ENCODE data around the gene SEMA5B. TPM values are rescaled to one million over a fixed set of nuclear protein-coding genes. Genes with fewer than 3 reads are reported as not detected.

Gene SEMA5B
- total RNA-seq, 1 donor from 2014 or later: 61.1 TPM

DNA sequence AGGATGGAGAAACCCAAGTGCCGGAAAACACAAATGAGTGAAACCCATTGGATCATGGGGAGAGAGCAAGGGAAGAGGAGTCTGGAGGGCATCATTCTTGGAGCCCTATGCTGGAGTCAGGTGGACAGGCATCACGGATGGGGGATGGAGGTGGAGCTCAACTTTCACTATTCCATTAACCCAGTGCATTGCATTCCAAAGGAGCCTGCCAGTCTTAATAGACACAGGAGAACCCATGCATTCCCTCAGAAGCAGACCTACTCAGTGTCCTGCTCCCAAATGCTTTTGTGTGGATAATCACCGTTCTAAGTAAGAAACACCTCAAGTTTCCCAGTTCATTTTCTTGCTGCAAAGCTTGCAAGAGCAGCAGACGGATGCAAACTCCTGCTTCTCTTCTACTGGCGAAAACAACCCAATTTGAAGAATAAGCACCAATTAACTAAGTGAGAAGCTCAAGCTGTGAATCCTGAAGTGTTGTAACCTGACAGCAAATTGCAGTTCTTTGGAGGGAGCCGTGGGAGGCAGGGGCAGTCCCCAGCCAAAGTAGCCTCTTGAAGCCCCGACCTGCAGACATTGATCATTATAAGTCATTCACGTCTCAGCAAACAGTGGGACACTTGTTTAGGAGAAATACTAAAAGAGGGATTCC, 25.3 kb downstream of the SEMA5B start:
- DNase-seq: no peak
- Mint-ChIP-seq H3K4me1 (ENCODE audit: low read depth, unreplicated experiment) (peaks cover 25% of the 10 kb centered on the region), H3K27ac (ENCODE audit: unreplicated experiment) (no peak overlapping the region), H3K4me3 (ENCODE audit: unreplicated experiment) (no peak overlapping the region), H3K9me3 (ENCODE audit: unreplicated experiment) (peaks cover 9% of the 10 kb centered on the region), H3K27me3 (ENCODE audit: unreplicated experiment) (peaks cover 7% of the 10 kb centered on the region), H3K36me3 (ENCODE audit: unreplicated experiment) (no peaks in the 10 kb centered on the region)
- TF ChIP-seq, protein P1, sequence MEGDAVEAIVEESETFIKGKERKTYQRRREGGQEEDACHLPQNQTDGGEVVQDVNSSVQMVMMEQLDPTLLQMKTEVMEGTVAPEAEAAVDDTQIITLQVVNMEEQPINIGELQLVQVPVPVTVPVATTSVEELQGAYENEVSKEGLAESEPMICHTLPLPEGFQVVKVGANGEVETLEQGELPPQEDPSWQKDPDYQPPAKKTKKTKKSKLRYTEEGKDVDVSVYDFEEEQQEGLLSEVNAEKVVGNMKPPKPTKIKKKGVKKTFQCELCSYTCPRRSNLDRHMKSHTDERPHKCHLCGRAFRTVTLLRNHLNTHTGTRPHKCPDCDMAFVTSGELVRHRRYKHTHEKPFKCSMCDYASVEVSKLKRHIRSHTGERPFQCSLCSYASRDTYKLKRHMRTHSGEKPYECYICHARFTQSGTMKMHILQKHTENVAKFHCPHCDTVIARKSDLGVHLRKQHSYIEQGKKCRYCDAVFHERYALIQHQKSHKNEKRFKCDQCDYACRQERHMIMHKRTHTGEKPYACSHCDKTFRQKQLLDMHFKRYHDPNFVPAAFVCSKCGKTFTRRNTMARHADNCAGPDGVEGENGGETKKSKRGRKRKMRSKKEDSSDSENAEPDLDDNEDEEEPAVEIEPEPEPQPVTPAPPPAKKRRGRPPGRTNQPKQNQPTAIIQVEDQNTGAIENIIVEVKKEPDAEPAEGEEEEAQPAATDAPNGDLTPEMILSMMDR (IDR thresholded peaks at IDR 0.05; ENCODE audit: partially characterized antibody, unreplicated experiment): no peak

DNA sequence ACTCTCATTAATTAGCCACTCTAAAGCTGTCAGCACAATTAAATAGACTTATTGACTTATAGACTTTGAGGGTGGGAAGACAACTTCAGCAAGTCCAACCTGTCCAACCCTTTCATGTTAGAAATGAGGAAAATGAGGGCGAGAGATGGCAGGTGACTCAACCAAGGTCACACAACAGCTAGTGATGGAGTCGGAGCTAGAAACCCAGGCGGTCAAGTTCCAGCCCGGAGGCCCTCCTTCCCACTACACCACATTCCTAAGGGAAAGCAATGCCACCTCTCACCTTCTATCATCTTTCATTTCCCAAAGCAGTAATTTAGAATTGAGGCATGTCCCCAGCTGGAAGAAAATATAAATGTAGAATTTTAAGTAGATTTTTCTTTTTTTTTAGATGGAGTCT, 28.7 kb downstream of the SEMA5B start:
- peaks cover 15% of the 10 kb centered on the region for H3K9me3 Mint-ChIP-seq (ENCODE audit: unreplicated experiment)
- no peak overlapping the region for H3K27ac Mint-ChIP-seq (ENCODE audit: unreplicated experiment)
- H3K4me3 Mint-ChIP-seq (ENCODE audit: unreplicated experiment): no peak overlapping the region
- TF ChIP-seq, protein P1 (IDR thresholded peaks at IDR 0.05; ENCODE audit: partially characterized antibody, unreplicated experiment): no peak
- H3K36me3 Mint-ChIP-seq (ENCODE audit: unreplicated experiment): no peaks in the 10 kb centered on the region
- peaks cover 16% of the 10 kb centered on the region for H3K27me3 Mint-ChIP-seq (ENCODE audit: unreplicated experiment)
- peaks cover 32% of the 10 kb centered on the region for H3K4me1 Mint-ChIP-seq (ENCODE audit: low read depth, unreplicated experiment)
- no peak for DNase-seq

DNA sequence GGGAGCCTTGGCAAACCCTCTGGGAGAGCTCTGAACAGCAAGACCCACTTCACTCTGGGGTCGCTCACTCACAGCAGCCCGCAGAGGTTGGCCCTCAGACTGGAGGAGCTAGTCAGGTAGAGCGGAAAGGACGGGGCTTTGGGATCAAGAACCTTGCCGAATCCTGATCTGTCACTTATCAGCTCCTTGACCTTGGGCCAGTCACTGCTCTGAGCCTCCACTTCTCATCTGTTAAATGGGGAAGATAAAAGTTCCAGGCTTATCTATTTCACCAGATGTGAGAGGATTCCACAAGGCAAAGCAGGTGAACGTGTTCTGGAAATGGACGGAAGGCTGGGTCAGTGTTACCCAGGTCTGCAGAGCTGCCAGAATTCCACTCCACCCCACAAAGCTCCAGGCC, 29.4 kb downstream of the SEMA5B start:
- Mint-ChIP-seq H3K27ac (ENCODE audit: unreplicated experiment) (no peak overlapping the region), H3K36me3 (ENCODE audit: unreplicated experiment) (no peaks in the 10 kb centered on the region), H3K9me3 (ENCODE audit: unreplicated experiment) (peaks cover 15% of the 10 kb centered on the region), H3K27me3 (ENCODE audit: unreplicated experiment) (peaks cover 16% of the 10 kb centered on the region), H3K4me1 (ENCODE audit: low read depth, unreplicated experiment) (peaks cover 36% of the 10 kb centered on the region), H3K4me3 (ENCODE audit: unreplicated experiment) (peak overlapping the region; percentile 30)
- TF ChIP-seq, protein P1 (IDR thresholded peaks at IDR 0.05; ENCODE audit: partially characterized antibody, unreplicated experiment): no peak
- no peak for DNase-seq

DNA sequence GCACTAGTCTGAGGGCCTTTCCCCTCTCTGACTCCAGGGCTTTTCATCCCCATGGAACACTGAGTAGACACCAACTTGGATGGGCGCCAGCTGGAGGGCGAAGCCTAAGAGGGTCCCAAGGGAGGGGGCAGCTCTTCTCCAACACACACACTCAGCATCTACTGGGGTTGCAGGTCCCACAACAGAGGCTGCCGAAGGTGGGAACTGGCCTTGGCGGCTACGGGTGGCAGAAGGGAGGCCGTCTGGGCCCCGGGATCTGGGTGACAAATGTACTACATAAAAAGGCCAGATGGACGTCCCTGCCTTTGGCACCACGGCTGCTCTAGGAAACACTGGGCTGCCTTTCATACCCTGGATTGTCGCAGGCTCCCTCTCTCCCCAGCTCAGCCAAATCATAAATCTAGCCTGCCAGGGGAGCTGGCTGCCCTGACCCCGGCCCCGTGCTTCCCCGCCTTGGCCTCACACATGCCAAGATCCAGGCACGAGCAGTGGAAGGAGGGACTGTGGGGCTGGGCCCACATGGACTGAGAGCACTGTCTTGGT, 31.5 kb downstream of the SEMA5B start:
- no peak for DNase-seq
- no peaks in the 10 kb centered on the region for H3K36me3 Mint-ChIP-seq (ENCODE audit: unreplicated experiment)
- H3K4me1 Mint-ChIP-seq (ENCODE audit: low read depth, unreplicated experiment): peaks cover 51% of the 10 kb centered on the region
- TF ChIP-seq, protein P1 (IDR thresholded peaks at IDR 0.05; ENCODE audit: partially characterized antibody, unreplicated experiment): no peak
- H3K27me3 Mint-ChIP-seq (ENCODE audit: unreplicated experiment): peaks cover 19% of the 10 kb centered on the region
- no peak overlapping the region for H3K27ac Mint-ChIP-seq (ENCODE audit: unreplicated experiment)
- H3K4me3 Mint-ChIP-seq (ENCODE audit: unreplicated experiment): no peak overlapping the region
- peaks cover 21% of the 10 kb centered on the region for H3K9me3 Mint-ChIP-seq (ENCODE audit: unreplicated experiment)

DNA sequence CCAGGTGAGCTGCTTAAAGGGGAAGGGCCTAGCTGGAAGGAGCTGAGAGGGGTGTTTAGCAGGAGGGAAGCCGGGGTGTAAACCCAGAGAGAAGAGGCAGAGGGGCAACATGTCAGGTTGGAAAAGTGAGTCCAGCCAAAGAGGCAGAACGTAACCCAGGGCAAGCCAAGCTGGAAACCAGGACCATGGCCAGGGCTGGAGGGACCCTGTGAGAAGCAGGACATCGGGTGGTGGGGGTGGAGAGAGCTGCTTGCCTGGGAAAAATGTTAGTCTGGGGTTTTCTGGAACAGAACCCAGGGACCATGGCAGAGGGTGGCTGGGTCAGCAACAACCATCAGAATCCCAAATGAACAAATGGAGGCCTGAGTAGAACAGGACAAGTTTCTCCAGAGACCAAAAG, 32.6 kb downstream of the SEMA5B start:
- TF ChIP-seq, protein P1 (IDR thresholded peaks at IDR 0.05; ENCODE audit: partially characterized antibody, unreplicated experiment): no peak
- Mint-ChIP-seq H3K27me3 (ENCODE audit: unreplicated experiment) (peaks cover 17% of the 10 kb centered on the region), H3K4me1 (ENCODE audit: low read depth, unreplicated experiment) (peaks cover 51% of the 10 kb centered on the region), H3K36me3 (ENCODE audit: unreplicated experiment) (no peaks in the 10 kb centered on the region), H3K9me3 (ENCODE audit: unreplicated experiment) (peaks cover 21% of the 10 kb centered on the region), H3K4me3 (ENCODE audit: unreplicated experiment) (no peak overlapping the region), H3K27ac (ENCODE audit: unreplicated experiment) (no peak overlapping the region)
- DNase-seq: no peak

Data from glutamatergic neuron (in vitro differentiated cells).